ENCODE data around the gene UNC79.

The UNC79 gene

GRCh38 chr14:93648440-93649168 is 217.9 kb downstream of the UNC79 start:
- Histone ChIP-seq H3K4me2 (ENCODE audit: low read length) (no peak overlapping the region), H3K36me3 (ENCODE audit: control insufficient read depth, insufficient read depth, low read length) (no peaks in the 10 kb centered on the region), H3K27ac (no peak overlapping the region), H2AFZ (no peak overlapping the region), H3K4me3 (ENCODE audit: low read depth, low read length) (no peak overlapping the region), H3K79me2 (no peaks in the 10 kb centered on the region), H3K27me3 (ENCODE audit: control insufficient read depth, insufficient read depth, low read length) (no peaks in the 10 kb centered on the region), H3K4me1 (no peaks in the 10 kb centered on the region), H3K9me3 (ENCODE audit: control insufficient read depth, low read length) (no peaks in the 10 kb centered on the region), H3K9ac (no peak overlapping the region)
- TF ChIP-seq CTCF (IDR thresholded peaks at IDR 0.05) = no peak

- H3K4me2 ChIP-seq (ENCODE audit: low read length) = no peak overlapping the region
- H3K9me3 ChIP-seq (ENCODE audit: control insufficient read depth, low read length) = no peaks in the 10 kb centered on the region
- peaks cover 6% of the 10 kb centered on the region for H3K4me1 ChIP-seq
- peaks cover 3% of the 10 kb centered on the region for H3K79me2 ChIP-seq
- no peak for TF ChIP-seq CTCF (IDR thresholded peaks at IDR 0.05)
- H3K27me3 ChIP-seq (ENCODE audit: control insufficient read depth, insufficient read depth, low read length) = no peaks in the 10 kb centered on the region
- H3K27ac ChIP-seq = no peak overlapping the region
- no peaks in the 10 kb centered on the region for H3K36me3 ChIP-seq (ENCODE audit: control insufficient read depth, insufficient read depth, low read length)
- no peak overlapping the region for H3K9ac ChIP-seq
- no peak overlapping the region for H2AFZ ChIP-seq
- H3K4me3 ChIP-seq (ENCODE audit: low read depth, low read length) = no peak overlapping the region
Measured at GRCh38 chr14:93654599-93654998, 223.9 kb downstream of the UNC79 start.

DNA sequence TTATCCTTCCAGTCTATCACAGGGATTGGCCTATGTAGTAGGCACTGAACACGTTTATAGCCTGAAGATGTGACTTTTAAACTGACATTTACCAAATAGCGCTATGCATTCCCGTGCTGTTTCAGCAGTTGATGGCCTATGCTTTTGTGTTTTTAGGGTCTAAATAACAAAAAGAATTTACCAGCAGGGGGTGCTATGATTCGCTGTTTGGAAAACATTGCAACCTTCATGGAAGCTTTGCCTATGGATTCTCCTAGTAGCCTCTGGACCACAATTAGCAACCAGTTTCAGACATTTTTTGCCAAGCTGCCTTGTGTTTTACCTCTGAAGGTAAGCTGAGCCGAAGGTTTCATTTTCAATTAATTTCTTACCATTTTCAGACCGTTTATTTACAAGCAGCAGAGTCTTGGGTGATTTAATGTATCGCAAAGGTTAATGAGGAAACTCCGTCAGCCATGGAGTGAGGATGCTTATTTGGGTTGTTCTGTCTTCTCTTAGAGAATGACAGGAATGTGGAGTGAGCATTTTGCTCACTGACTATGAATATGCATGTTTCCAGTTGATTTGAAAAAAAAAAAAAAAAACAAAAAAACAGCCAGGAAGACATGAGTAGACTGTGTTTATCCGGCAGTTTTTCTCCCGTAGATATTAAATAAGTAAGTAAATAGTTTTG is 224.5 kb downstream of the UNC79 start:
- TF ChIP-seq CTCF (IDR thresholded peaks at IDR 0.05) = peak; percentile 39
- H2AFZ ChIP-seq = no peak overlapping the region
- no peaks in the 10 kb centered on the region for H3K9me3 ChIP-seq (ENCODE audit: control insufficient read depth, low read length)
- no peak overlapping the region for H3K27ac ChIP-seq
- no peak overlapping the region for H3K4me2 ChIP-seq (ENCODE audit: low read length)
- H3K27me3 ChIP-seq (ENCODE audit: control insufficient read depth, insufficient read depth, low read length) = no peaks in the 10 kb centered on the region
- no peaks in the 10 kb centered on the region for H3K36me3 ChIP-seq (ENCODE audit: control insufficient read depth, insufficient read depth, low read length)
- H3K79me2 ChIP-seq = peaks cover 3% of the 10 kb centered on the region
- no peak overlapping the region for H3K4me3 ChIP-seq (ENCODE audit: low read depth, low read length)
- peaks cover 6% of the 10 kb centered on the region for H3K4me1 ChIP-seq
- no peak overlapping the region for H3K9ac ChIP-seq

DNA sequence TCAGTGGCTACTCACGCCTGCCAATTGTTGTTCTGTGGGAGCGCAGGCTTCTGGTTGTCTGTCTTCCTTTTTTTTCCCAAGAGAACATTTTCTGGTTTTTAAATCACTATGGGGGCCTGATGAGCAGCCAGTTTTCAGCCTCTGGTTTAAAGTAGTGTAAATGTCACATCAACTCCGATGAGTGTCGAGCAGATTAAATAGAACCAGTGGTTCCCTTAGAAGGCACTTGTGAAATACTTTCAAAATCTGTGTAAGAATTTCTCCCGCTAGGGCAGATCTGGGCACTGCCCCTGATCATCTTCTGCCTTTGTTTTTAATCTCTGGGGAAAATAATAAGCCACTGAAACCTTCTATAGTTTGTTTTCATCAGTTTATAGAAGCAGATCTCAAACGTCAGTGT is 227.1 kb downstream of the UNC79 start:
- H3K4me1 ChIP-seq = peaks cover 6% of the 10 kb centered on the region
- H3K4me3 ChIP-seq (ENCODE audit: low read depth, low read length) = no peak overlapping the region
- H3K79me2 ChIP-seq = peaks cover 3% of the 10 kb centered on the region
- no peak overlapping the region for H3K9ac ChIP-seq
- H3K27me3 ChIP-seq (ENCODE audit: control insufficient read depth, insufficient read depth, low read length) = no peaks in the 10 kb centered on the region
- no peak overlapping the region for H3K27ac ChIP-seq
- H2AFZ ChIP-seq = no peak overlapping the region
- no peak for TF ChIP-seq CTCF (IDR thresholded peaks at IDR 0.05)
- no peaks in the 10 kb centered on the region for H3K36me3 ChIP-seq (ENCODE audit: control insufficient read depth, insufficient read depth, low read length)
- no peak overlapping the region for H3K4me2 ChIP-seq (ENCODE audit: low read length)
- no peaks in the 10 kb centered on the region for H3K9me3 ChIP-seq (ENCODE audit: control insufficient read depth, low read length)
